Panc1 (cell line): ENCODE results near the gene GPR137. TPM values are rescaled to one million over a fixed set of nuclear protein-coding genes. Genes with fewer than 3 reads are reported as not detected.
A peak's percentile ranks its signal among the peaks of the same experiment; 100 is the strongest.

ENCODE experiments used
- ATAC-seq: fragments of 200-7000 bp; cut with Tn5 transposase; 2 replicates; pipeline ENCODE4 v1.9.1; 2020; ENCODE audit warnings: mild to moderate bottlenecking, moderate library complexity
- BruUV-seq: library from RNA; stranded (reverse); fragments of 400-500 nt; replicated peaks from 2 replicates; lab custom pipeline; 2021; lab: Mats Ljungman, UMichigan
- CTCF ChIA-PET: fragments of 300-600 bp; sonication (Branson Sonifier 250); formaldehyde crosslinking; loops from one replicate; lab custom pipeline; 2022; ENCODE audit warnings: antibody characterized with exemption; lab: Charles Lee
- POLR2A ChIA-PET: fragments of 300-600 bp; sonication (Branson Sonifier 250); formaldehyde crosslinking; loops from one replicate; lab custom pipeline; 2022; ENCODE audit warnings: antibody characterized with exemption; lab: Charles Lee
- DNase-seq: peaks from one replicate; pipeline ENCODE4 v3.0.0-alpha.2; 2010; ENCODE audit warnings: low read depth, low spot score
- H3K27ac ChIP-seq: 2 replicates; pipeline ENCODE4 v1.5.1; 2011; ENCODE audit warnings: mild to moderate bottlenecking, low read length, inconsistent platforms
- H3K27me3 ChIP-seq: fragments of 200-500 bp; sonication (Bioruptor generic); 2 replicates; pipeline ENCODE4 v1.6.0; 2014; ENCODE audit warnings: low read length, inconsistent platforms; ENCODE audit not compliant: control insufficient read depth, insufficient read depth
- H3K36me3 ChIP-seq: fragments of 200-500 bp; sonication (Bioruptor generic); 2 replicates; pipeline ENCODE4 v1.5.1; 2014; ENCODE audit warnings: inconsistent platforms, mild to moderate bottlenecking, low read length, moderate library complexity; ENCODE audit not compliant: control insufficient read depth, insufficient read depth
- H3K4me1 ChIP-seq: 2 replicates; pipeline ENCODE4 v1.5.1; 2011; ENCODE audit warnings: inconsistent platforms, mild to moderate bottlenecking, low read length, moderate library complexity; ENCODE audit not compliant: control insufficient read depth, insufficient read depth
- H3K4me3 ChIP-seq, 2 experiments: 2 replicates each; pipeline ENCODE4 v1.5.1; 2011 to 2012; ENCODE audit warnings: low read depth in 2 of 2, low read length in 2 of 2, mild to moderate bottlenecking in 2 of 2, inconsistent platforms in 1 of 2, moderate library complexity in 1 of 2
- H3K9me3 ChIP-seq: fragments of 200-500 bp; sonication (Bioruptor generic); 2 replicates; pipeline ENCODE4 v1.5.1; 2014; ENCODE audit warnings: low read depth, mild to moderate bottlenecking, inconsistent platforms, low read length, moderate library complexity; ENCODE audit not compliant: control insufficient read depth, insufficient read depth
- POLR2AphosphoS5 ChIP-seq: IDR thresholded peaks from 2 replicates; pipeline ENCODE4 v1.6.1; 2012; ENCODE audit warnings: mild to moderate bottlenecking, low read depth, low read length, moderate library complexity
- REST ChIP-seq, 2 experiments: IDR thresholded peaks; 2 replicates each; pipeline ENCODE4 v1.6.1; 2011 to 2012; ENCODE audit warnings: low read depth in 2 of 2, control low read depth in 1 of 2, low read length in 1 of 2, mild to moderate bottlenecking in 1 of 2, moderate library complexity in 1 of 2; ENCODE audit not compliant: insufficient read depth in 1 of 2
- SIN3A ChIP-seq: IDR thresholded peaks from 2 replicates; pipeline ENCODE4 v1.6.1; 2012; ENCODE audit warnings: low read depth, mild to moderate bottlenecking, low read length, moderate library complexity, borderline replicate concordance; ENCODE audit not compliant: insufficient read depth
- TCF7L2 ChIP-seq: IDR thresholded peaks from 2 replicates; pipeline ENCODE4 v1.6.1; 2011; ENCODE audit warnings: mild to moderate bottlenecking, low read depth, low read length, inconsistent platforms
- in situ Hi-C: cut with HindIII; loops from 2 replicates; pipeline ENCODE4 v1.10.0; 2016; ENCODE audit warnings: low sequenced_read_pairs, low pct_unique_long_range_greater_than_20kb
- intact Hi-C: fragments of 100-400 bp; cut with micrococcal nuclease; formaldehyde crosslinking; loops from one replicate; pipeline ENCODE4 v1.10.0; 2022; ENCODE audit not compliant: unreplicated experiment
- total RNA-seq: library from RNA; stranded (reverse); gene quantifications from one replicate; pipeline ENCODE4 v1.2.1, GENCODE V29; 2021; ENCODE audit not compliant: unreplicated experiment
- TF ChIP-seq, protein P1 (sequence below): fragments of 450-650 bp; IDR thresholded peaks from 2 replicates; pipeline ENCODE4 v1.5.1; 2017; ENCODE audit warnings: mild to moderate bottlenecking

The GPR137 gene
- total RNA-seq, 1 experiment from 2014 or later = 183 TPM

- CTCF ChIA-PET = no interaction called here
- TF ChIP-seq REST (IDR thresholded peaks at IDR 0.05; ENCODE audit: insufficient read depth in 1 of 2, low read depth in 2 of 2, low read length in 1 of 2) (no peak), TCF7L2 (no peak), SIN3A (no peak), POLR2AphosphoS5 (no peak)
- TF ChIP-seq, protein P1, sequence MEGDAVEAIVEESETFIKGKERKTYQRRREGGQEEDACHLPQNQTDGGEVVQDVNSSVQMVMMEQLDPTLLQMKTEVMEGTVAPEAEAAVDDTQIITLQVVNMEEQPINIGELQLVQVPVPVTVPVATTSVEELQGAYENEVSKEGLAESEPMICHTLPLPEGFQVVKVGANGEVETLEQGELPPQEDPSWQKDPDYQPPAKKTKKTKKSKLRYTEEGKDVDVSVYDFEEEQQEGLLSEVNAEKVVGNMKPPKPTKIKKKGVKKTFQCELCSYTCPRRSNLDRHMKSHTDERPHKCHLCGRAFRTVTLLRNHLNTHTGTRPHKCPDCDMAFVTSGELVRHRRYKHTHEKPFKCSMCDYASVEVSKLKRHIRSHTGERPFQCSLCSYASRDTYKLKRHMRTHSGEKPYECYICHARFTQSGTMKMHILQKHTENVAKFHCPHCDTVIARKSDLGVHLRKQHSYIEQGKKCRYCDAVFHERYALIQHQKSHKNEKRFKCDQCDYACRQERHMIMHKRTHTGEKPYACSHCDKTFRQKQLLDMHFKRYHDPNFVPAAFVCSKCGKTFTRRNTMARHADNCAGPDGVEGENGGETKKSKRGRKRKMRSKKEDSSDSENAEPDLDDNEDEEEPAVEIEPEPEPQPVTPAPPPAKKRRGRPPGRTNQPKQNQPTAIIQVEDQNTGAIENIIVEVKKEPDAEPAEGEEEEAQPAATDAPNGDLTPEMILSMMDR = no peak
- ATAC-seq (no peak), DNase-seq (no peak)
- no TSS peak for BruUV-seq
- no peaks in the 10 kb centered on the region for H3K27me3 ChIP-seq
- H3K9me3 ChIP-seq = no peaks in the 10 kb centered on the region
- POLR2A ChIA-PET = no interaction called here
- peaks cover 16% of the 10 kb centered on the region for H3K4me1 ChIP-seq
- no peaks in the 10 kb centered on the region; the same call in 1 of the 2 replicates for H3K36me3 ChIP-seq
- H3K4me3 ChIP-seq = no peak overlapping the region
- in situ Hi-C loops = no loop called here
- intact Hi-C loops = no loop called here
- no peak overlapping the region for H3K27ac ChIP-seq
These were observed 19.3 kb upstream of the GPR137 start for GRCh38 chr11:64266339-64266738.

DNA sequence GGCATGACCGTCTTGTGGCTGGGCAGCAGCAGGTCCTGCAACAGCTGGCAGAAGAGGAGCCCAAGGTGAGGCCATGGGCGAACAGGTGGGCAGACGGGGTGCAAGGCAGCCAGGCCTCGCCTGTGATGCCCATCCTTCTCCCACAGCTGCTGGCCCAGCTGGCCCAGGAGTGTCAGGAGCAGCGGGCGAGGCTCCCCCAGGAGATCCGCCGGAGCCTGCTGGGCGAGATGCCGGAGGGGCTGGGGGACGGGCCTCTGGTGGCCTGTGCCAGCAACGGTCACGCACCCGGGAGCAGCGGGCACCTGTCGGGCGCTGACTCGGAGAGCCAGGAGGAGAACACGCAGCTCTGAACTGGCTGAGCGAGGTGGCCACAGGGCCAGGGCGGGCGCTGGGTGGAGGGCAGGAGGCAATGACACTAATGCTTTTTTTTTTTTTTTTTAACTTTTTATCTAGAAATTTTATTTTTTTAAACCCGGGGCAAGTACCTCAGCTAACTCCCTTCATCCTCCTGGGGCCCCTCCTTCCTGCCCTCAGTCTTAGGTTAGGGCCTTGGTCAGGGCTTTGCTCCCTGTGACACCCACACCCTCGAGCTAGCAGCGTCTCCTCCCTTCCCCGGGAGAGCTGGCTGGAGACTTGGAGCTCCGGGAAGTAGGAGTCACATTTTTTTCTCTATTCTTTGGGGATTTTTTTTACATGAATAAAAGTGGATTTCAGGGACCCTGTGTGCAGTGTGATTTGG, 18.3 kb upstream of the GPR137 start:
- no peaks in the 10 kb centered on the region for H3K9me3 ChIP-seq
- H3K27ac ChIP-seq = peak overlapping the region; percentile 98
- H3K4me3 ChIP-seq = no peak overlapping the region
- H3K27me3 ChIP-seq = no peaks in the 10 kb centered on the region
- in situ Hi-C loops (no loop called here), intact Hi-C loops (no loop called here)
- ChIA-PET CTCF (interaction anchor here (0.7 kb wide), 2 partner anchors 15 to 57 kb away, joined by 6 to 12 read pairs; no protein-coding TSS in a partner anchor), POLR2A (interaction anchor here (0.7 kb wide), 1 partner anchor 86 kb away, joined by 7 read pairs; no protein-coding TSS in a partner anchor)
- no TSS peak for BruUV-seq
- DNase-seq = no peak
- ATAC-seq = no peak
- TF ChIP-seq REST (IDR thresholded peaks at IDR 0.05; ENCODE audit: insufficient read depth in 1 of 2, low read depth in 2 of 2, low read length in 1 of 2) = no peak
- no peak for TF ChIP-seq TCF7L2
- TF ChIP-seq SIN3A = no peak
- TF ChIP-seq, protein P1 = no peak
- TF ChIP-seq POLR2AphosphoS5 = no peak
- H3K4me1 ChIP-seq = peaks cover 16% of the 10 kb centered on the region
- H3K36me3 ChIP-seq = no peaks in the 10 kb centered on the region; the same call in 1 of the 2 replicates
